ENCODE data around the gene COL4A2. TPM values are rescaled to one million over a fixed set of nuclear protein-coding genes. Genes with fewer than 3 reads are reported as not detected.

COL4A2 gene
- total and polyA plus RNA-seq, 12 donors: 70.9 to 1,589 (median 171) TPM

DNA sequence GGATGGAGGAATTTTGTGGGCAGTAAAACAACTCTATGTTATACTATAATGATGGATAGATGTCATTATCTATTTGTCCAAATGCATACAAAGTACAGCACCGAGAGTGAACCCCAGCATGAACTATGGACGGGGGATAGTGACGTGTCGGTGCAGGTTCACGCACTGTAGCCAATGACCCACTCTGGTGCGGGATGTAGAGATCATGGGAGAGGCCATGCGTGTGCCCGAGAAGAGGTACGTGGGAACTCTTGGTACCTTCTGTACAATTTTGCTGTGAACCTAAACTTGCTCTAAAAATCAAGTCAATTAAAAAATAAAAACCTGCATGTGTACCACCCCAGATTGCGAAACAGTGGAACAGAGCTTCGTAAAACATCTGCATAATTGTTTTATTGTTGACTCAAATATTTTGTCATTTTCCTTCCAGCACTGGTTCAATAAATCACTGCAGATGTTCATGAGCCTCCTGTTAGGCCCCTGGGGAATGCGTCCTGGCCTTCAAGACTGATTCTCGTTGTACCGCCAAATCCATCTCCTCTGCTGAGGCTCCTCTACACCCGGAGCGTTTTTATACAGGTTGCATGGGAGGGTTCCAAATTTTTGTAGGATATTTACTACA is 31.0 kb upstream of the COL4A2 start:
- intact Hi-C loops (cut with DNase I): no loop called here
- H3K9me3 ChIP-seq (replicated peaks in 1 of 3): no peaks in the 10 kb centered on the region
- H3K4me3 ChIP-seq: no peak overlapping the region
- 63 to 71% (median 67%) methylated on average over 15 to 16 of the region's 16 CpGs for WGBS, 4 donors
- peak in 1 of 7 donors; percentile 56 for DNase-seq
- H3K27me3 ChIP-seq: no peaks in the 10 kb centered on the region
- peak overlapping the region in 1 of 5 donors; percentile 68 for H3K27ac ChIP-seq
- H3K36me3 ChIP-seq (replicated peaks in 1 of 2): no peaks in the 10 kb centered on the region
- H3K4me1 ChIP-seq (replicated peaks in 1 of 2): peaks cover 0 to 19% of the 10 kb centered on the region in 2 donors
- no peak for TF ChIP-seq POLR2A (IDR thresholded peaks at IDR 0.05)
- TF ChIP-seq, protein P1, sequence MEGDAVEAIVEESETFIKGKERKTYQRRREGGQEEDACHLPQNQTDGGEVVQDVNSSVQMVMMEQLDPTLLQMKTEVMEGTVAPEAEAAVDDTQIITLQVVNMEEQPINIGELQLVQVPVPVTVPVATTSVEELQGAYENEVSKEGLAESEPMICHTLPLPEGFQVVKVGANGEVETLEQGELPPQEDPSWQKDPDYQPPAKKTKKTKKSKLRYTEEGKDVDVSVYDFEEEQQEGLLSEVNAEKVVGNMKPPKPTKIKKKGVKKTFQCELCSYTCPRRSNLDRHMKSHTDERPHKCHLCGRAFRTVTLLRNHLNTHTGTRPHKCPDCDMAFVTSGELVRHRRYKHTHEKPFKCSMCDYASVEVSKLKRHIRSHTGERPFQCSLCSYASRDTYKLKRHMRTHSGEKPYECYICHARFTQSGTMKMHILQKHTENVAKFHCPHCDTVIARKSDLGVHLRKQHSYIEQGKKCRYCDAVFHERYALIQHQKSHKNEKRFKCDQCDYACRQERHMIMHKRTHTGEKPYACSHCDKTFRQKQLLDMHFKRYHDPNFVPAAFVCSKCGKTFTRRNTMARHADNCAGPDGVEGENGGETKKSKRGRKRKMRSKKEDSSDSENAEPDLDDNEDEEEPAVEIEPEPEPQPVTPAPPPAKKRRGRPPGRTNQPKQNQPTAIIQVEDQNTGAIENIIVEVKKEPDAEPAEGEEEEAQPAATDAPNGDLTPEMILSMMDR (IDR thresholded peaks at IDR 0.05): no peak

- no peaks in the 10 kb centered on the region for H3K27me3 ChIP-seq
- TF ChIP-seq, protein P1 (IDR thresholded peaks at IDR 0.05): no peak
- no peak for TF ChIP-seq POLR2A (IDR thresholded peaks at IDR 0.05)
- H3K9me3 ChIP-seq (replicated peaks in 1 of 3): no peaks in the 10 kb centered on the region
- H3K36me3 ChIP-seq (replicated peaks in 1 of 2): no peaks in the 10 kb centered on the region
- H3K4me3 ChIP-seq: no peak overlapping the region
- H3K4me1 ChIP-seq (replicated peaks in 1 of 2): peaks cover 0 to 19% of the 10 kb centered on the region in 2 donors
- DNase-seq: peak in 1 of 7 donors; percentile 21
- intact Hi-C loops (cut with DNase I): no loop called here
- 86 to 89% (median 87%) methylated on average over 5 of the region's 5 CpGs for WGBS, 4 donors
- peak overlapping the region in 1 of 5 donors; percentile 68 for H3K27ac ChIP-seq
These were observed 30.5 kb upstream of the COL4A2 start for GRCh38 chr13:110276553-110276950.

- H3K9me3 ChIP-seq (replicated peaks in 1 of 3): no peaks in the 10 kb centered on the region
- 51 to 57% (median 55%) methylated on average over 5 of the region's 5 CpGs for WGBS, 4 donors
- intact Hi-C loops (cut with DNase I): no loop called here
- H3K27ac ChIP-seq: peak overlapping the region in 2 of 5 donors; percentile 11 to 68
- no peak for TF ChIP-seq POLR2A (IDR thresholded peaks at IDR 0.05)
- TF ChIP-seq, protein P1 (IDR thresholded peaks at IDR 0.05): no peak
- peaks cover 0 to 24% of the 10 kb centered on the region in 2 donors for H3K4me1 ChIP-seq (replicated peaks in 1 of 2)
- no peaks in the 10 kb centered on the region for H3K27me3 ChIP-seq
- peak in 1 of 7 donors; percentile 31 for DNase-seq
- no peaks in the 10 kb centered on the region for H3K36me3 ChIP-seq (replicated peaks in 1 of 2)
- no peak overlapping the region for H3K4me3 ChIP-seq
These were observed 29.6 kb upstream of the COL4A2 start for GRCh38 chr13:110277357-110277975.

GRCh38 chr13:110278859-110279258 is 28.2 kb upstream of the COL4A2 start:
- WGBS, 4 donors: 85 to 93% (median 92%) methylated on average over 7 of the region's 7 CpGs
- H3K4me1 ChIP-seq (replicated peaks in 1 of 2): peaks cover 0 to 24% of the 10 kb centered on the region in 2 donors
- DNase-seq: peak in 1 of 7 donors; percentile 38
- H3K27me3 ChIP-seq: no peaks in the 10 kb centered on the region
- H3K36me3 ChIP-seq (replicated peaks in 1 of 2): no peaks in the 10 kb centered on the region
- H3K27ac ChIP-seq: peak overlapping the region in 1 of 5 donors; percentile 56
- no peaks in the 10 kb centered on the region for H3K9me3 ChIP-seq (replicated peaks in 1 of 3)
- H3K4me3 ChIP-seq: no peak overlapping the region
- intact Hi-C loops (cut with DNase I): no loop called here
- TF ChIP-seq, protein P1 (IDR thresholded peaks at IDR 0.05): no peak
- no peak for TF ChIP-seq POLR2A (IDR thresholded peaks at IDR 0.05)
